Activated naive CD8-positive, alpha-beta T cell treated with anti-CD3 and anti-CD28 coated beads, Interleukin-2, amount 50 U/mL, for 24 hours (primary cell): ENCODE measurements around the gene CRLF2.
"Not testable (repeated sequence)": the region's sequence is repeated elsewhere in the genome, so short reads cannot be mapped to it uniquely, and the experiment has no call there.

Experiments used
- ATAC-seq: fragments of 150-1000 bp; cut with Tn5 transposase; one replicate; pipeline ENCODE4 v1.10.0; 2021
- DNase-seq: peaks from one replicate; pipeline ENCODE4 v3.0.0; 2021
- H3K27ac Mint-ChIP-seq: one replicate; pipeline ENCODE4 v1.8.0; 2021; ENCODE audit warnings: mild to moderate bottlenecking, mixed read lengths
- H3K27me3 Mint-ChIP-seq: one replicate; pipeline ENCODE4 v1.8.0; 2021; ENCODE audit warnings: mixed read lengths
- H3K36me3 Mint-ChIP-seq: one replicate; pipeline ENCODE4 v1.8.0; 2021; ENCODE audit warnings: low read depth, mixed read lengths
- H3K4me1 Mint-ChIP-seq: one replicate; pipeline ENCODE4 v1.8.0; 2021; ENCODE audit warnings: mixed read lengths
- H3K4me3 Mint-ChIP-seq: one replicate; pipeline ENCODE4 v1.8.0; 2021; ENCODE audit warnings: mild to moderate bottlenecking, moderate library complexity, mixed read lengths
- H3K9me3 Mint-ChIP-seq: one replicate; pipeline ENCODE4 v1.8.0; 2021; ENCODE audit warnings: mixed read lengths

Gene CRLF2, protein sequence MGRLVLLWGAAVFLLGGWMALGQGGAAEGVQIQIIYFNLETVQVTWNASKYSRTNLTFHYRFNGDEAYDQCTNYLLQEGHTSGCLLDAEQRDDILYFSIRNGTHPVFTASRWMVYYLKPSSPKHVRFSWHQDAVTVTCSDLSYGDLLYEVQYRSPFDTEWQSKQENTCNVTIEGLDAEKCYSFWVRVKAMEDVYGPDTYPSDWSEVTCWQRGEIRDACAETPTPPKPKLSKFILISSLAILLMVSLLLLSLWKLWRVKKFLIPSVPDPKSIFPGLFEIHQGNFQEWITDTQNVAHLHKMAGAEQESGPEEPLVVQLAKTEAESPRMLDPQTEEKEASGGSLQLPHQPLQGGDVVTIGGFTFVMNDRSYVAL

DNA sequence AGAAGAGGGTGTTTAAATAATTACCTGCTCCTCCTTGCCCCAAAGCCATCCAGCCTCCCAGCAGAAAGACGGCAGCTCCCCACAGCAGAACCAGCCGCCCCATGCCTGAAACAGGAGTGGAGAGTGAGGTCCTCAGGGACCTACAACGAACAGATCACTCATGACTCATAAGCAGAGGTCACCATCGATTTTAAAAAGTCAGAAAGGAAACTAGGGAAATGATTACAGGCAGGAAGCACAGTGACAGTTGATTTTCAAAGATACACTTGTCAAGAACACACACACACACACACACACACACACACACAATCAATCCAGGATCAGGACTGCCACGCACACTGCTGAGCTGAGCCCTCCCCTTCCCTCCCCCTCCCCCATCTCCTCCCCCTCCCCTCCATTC is at the start of gene CRLF2:
TSS of gene CRLF2 (minus strand) at position 118 of the 400 bp plus-strand sequence. CDS start at position 103, 15 bp downstream.
- peaks cover 33% of the 10 kb centered on the region for H3K4me1 Mint-ChIP-seq
- peak within 1 kb of the TSS; percentile 7 for H3K4me3 Mint-ChIP-seq
- H3K9me3 Mint-ChIP-seq: peaks cover 7% of the 10 kb centered on the region
- H3K27ac Mint-ChIP-seq: peak within 1 kb of the TSS; percentile 61
- ATAC-seq (peak; percentile 72), DNase-seq (peak; percentile 35)
- H3K27me3 Mint-ChIP-seq: peaks cover 42% of the 10 kb centered on the region
- H3K36me3 Mint-ChIP-seq: peaks cover 2% of the 10 kb centered on the region

DNA sequence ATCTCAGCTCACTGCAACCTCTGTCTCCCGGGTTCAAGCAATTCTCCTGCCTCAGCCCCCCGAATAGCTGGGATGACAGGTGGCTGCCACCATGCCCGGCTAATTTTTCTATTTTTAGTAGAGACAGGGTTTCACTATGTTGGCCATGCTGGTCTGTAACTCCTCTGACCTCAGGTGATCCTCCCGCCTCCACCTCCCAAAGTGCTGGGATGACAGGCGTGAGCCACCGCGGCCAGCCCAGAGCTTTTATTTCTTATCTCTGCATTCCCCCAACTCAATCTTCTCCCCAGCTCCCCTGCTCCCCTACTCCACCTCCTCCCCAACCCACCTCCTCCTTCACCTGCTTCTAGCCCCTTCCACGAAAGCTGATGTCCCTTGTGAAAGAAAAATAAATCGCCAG is 49.3 kb upstream of the CRLF2 start:
- H3K9me3 Mint-ChIP-seq: peaks cover 18% of the 10 kb centered on the region
- not testable (repeated sequence) for H3K27ac Mint-ChIP-seq, H3K27me3 Mint-ChIP-seq, ATAC-seq, H3K4me1 Mint-ChIP-seq, DNase-seq, H3K4me3 Mint-ChIP-seq, H3K36me3 Mint-ChIP-seq

DNA sequence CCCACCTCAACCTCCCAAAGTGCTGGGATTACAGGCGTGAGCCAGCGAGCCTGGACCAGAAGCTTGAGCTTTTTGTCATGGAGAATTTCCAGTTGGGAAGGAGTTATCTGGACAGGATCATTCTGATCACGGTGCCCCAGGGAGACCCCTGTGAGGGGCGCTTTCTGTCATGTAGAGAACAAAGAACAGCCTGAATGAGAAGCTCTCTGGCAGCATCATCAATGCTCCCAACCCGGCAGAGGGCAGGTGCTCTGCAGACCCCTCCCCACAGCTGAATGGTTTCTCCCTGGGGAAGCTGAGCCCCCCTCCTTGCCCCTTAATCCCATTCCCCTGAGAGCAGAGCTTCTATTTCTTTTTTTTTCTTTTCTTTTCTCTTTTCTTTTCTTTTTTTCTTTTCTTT is 48.8 kb upstream of the CRLF2 start:
- DNase-seq (no peak), ATAC-seq (no peak)
- Mint-ChIP-seq H3K27ac (no peak overlapping the region), H3K27me3 (no peaks in the 10 kb centered on the region), H3K9me3 (peaks cover 14% of the 10 kb centered on the region), H3K4me3 (no peak overlapping the region), H3K4me1 (no peaks in the 10 kb centered on the region), H3K36me3 (no peaks in the 10 kb centered on the region)

DNA sequence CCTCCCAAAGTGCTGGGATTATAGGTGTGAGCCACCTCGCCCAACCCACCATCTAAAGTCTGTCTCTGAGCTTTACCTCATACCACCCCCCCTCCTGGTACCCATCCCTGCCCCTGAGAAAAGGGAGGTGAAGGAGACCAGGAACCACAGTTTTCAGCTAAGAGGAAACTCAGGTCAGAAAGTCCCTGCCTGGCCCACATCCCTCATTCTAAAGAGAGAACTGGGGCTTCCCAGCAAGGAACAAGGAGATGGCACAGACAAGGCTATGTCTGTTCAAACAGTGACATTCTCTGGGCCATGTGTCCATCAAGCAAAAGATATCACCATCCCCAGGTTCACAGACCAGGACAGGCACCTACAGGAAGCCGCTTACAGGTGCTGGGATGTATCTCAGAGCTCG is 40.4 kb upstream of the CRLF2 start:
- Mint-ChIP-seq H3K4me1 (peaks cover 18% of the 10 kb centered on the region), H3K36me3 (no peaks in the 10 kb centered on the region), H3K4me3 (no peak overlapping the region), H3K27ac (peak overlapping the region; percentile 45), H3K27me3 (no peaks in the 10 kb centered on the region), H3K9me3 (no peaks in the 10 kb centered on the region)
- ATAC-seq (no peak), DNase-seq (no peak)

DNA sequence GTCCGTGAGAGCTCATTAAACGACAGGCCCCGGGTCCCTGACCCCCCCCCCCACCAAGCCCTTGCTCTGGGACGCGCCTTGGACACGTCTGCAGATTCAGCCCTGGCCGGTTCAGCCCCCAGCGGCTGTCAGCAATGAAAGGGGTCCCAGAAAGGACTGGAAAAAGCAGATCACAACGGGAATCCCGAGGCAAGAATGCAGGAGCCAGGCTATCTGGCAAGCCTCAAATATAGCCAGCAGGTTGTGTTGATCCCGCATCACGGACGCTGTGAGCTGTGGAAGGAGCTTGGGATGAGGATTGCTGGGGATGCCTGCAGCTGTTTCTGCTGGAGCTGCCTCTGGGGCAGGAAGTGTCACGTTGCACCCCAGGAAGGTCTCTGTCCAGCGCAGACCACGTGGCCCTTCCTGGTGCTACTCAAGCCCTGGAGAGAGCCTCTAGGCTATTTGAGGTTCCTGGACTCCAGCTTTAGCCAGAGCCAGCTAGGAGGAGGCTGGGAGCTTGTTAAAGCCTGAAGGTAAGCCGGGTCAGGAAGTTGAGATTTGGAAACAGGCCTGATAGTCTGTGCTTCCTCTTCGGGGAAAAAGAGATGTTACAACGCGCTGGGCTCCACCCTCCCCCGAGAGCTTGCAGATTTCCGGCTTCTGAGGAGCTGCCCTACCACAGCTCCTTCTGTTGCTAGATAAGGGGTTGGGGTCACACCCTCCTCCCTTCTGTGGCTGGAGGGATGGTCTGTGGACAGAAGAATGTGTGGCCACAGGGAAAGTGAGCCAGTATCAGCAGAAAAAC is 36.8 kb upstream of the CRLF2 start:
- Mint-ChIP-seq H3K36me3 (no peaks in the 10 kb centered on the region), H3K4me1 (peaks cover 30% of the 10 kb centered on the region), H3K9me3 (no peaks in the 10 kb centered on the region), H3K4me3 (peak overlapping the region; percentile 34), H3K27me3 (peaks cover 3% of the 10 kb centered on the region), H3K27ac (peak overlapping the region; percentile 46)
- ATAC-seq: peak; percentile 58
- peak; percentile 50 for DNase-seq

DNA sequence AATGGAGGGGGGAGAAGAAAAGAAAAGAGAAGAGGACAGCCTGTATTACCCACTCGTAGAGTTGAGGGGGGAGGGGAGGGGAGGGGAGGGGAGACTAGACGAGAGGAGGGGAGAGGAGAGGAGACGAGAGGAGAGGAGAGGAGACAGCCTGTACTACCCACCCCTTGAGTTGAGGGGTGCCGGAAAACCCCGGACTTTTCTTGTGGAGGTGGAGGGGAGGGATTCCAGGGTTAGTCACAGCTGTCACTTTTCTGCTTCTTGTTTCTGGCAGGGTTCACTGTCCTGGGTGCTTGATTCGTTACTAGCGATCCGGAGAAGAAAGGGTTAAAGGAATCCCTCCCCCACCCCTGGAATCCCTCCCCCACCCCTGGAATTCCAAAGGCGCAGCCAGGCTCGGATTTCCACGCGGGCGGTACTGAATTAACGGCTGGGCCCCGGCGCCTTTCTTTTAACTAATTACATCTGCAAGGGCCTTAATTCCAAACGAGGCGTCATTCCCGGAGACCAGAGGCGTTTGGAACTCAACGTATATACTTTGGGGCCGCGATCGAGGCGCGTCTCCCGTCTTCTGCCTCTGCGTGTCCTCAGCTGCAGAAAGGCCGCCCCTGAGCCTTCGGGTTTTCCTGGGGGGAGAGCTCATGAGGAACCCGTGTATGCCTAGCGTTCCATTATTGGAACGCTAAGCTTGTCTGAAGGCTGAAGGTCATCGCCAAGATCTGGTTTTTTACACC is 36.0 kb upstream of the CRLF2 start:
- DNase-seq: peak; percentile 44
- Mint-ChIP-seq H3K36me3 (no peaks in the 10 kb centered on the region), H3K4me1 (peaks cover 35% of the 10 kb centered on the region), H3K9me3 (no peaks in the 10 kb centered on the region), H3K27me3 (peaks cover 7% of the 10 kb centered on the region), H3K27ac (no peak overlapping the region), H3K4me3 (no peak overlapping the region)
- peak; percentile 55 for ATAC-seq

DNA sequence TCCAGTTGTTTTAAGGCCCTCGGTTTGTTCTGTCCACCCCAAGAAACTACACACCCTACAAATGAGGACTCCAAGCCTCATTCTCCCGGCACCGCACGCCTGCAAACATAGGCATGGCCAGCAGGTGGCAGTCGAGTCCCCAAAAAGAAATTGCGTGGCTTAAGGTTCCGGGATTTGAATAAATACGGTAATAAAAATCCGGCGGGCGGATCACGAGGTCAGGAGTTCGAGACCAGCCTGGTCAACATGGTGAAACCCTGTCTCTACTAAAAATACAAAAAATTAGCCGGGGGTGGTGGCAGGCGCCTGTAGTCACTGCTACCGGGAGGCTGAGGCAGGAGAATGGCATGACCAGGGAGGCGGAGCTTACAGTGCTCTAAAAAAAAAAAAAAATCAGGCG is 34.4 kb upstream of the CRLF2 start:
- Mint-ChIP-seq H3K27me3 (peaks cover 7% of the 10 kb centered on the region), H3K36me3 (no peaks in the 10 kb centered on the region), H3K9me3 (no peaks in the 10 kb centered on the region), H3K4me1 (peaks cover 45% of the 10 kb centered on the region), H3K27ac (peak overlapping the region; percentile 59), H3K4me3 (peak overlapping the region; percentile 54)
- ATAC-seq: peak; percentile 8
- peak; percentile 92 for DNase-seq

DNA sequence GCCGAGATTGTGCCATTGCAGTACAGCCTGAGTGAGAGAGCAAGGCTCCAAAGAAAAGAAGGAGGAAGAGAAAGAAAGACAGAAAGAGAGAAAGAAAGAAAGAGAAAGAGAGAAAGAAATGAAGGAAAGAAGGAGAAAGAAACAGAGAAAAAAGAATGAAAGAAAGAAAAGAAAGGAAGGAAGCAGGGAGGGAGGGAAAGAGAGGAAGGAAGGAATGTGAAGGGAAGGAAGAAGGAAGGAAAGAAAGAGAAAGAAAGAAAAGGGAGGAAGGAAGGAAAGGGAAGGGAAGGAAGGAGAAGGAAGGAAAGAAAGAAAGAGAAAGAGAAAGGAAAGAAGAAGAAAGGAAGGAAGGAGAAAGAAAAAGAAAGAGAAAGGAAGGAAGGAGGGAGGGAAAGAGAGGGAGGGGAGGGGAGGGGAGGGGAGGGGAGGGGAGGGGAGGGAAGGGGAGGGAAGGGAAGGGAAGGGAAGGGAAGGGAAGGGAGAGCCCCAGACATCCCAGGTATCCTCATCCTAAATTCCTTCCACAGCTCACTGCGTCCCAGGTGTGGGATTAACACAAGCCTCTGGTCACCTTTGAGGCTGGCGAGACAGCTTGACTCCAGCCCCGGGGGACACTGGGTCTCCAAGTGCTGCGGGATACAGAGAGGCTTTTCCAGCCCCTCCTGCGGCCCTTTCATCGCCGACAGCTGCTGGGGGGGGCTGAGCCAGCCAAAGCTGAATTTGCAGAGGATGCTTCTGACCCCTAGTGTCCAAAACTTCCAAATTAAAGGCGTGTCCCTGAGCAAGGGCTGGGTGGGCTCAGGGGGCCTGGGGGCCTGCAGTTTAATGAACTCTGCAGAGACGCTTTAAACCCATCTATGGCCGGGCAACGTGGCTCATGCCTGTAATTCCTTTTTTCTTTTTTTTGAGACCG is 32.0 kb upstream of the CRLF2 start:
- Mint-ChIP-seq H3K27me3 (peaks cover 9% of the 10 kb centered on the region), H3K9me3 (no peaks in the 10 kb centered on the region), H3K36me3 (no peaks in the 10 kb centered on the region), H3K4me3 (peak overlapping the region; percentile 15), H3K27ac (no peak overlapping the region), H3K4me1 (peaks cover 47% of the 10 kb centered on the region)
- ATAC-seq (no peak), DNase-seq (peak; percentile 31)

DNA sequence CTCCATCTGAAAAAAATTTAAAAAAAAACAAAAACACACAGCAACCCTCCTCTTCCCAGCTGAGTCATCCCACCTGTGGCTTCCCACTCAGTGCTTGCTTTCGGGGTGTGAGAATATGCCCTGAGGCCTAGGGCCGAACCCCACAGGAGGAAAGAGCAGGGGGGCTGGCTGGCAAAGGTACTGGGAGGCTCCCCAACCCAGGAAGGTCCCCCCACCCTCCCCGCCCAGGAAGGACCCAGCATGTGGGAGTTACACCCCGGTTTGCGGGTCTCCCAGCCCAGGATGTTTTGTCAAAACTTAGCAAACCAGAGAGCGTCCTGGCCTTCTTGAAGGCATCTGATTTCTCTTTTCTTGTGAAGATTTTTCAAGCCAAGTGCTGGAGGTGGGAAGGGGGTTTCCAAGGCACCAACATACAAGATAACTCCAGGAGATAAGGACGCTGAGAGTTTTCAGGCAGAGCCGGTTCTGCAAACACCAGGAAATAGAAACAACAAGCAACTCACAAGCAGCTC is 30.5 kb upstream of the CRLF2 start:
- peaks cover 36% of the 10 kb centered on the region for H3K4me1 Mint-ChIP-seq
- ATAC-seq (peak; percentile 72), DNase-seq (peak; percentile 45)
- H3K9me3 Mint-ChIP-seq: no peaks in the 10 kb centered on the region
- peaks cover 9% of the 10 kb centered on the region for H3K27me3 Mint-ChIP-seq
- no peaks in the 10 kb centered on the region for H3K36me3 Mint-ChIP-seq
- H3K4me3 Mint-ChIP-seq: no peak overlapping the region
- H3K27ac Mint-ChIP-seq: no peak overlapping the region

DNA sequence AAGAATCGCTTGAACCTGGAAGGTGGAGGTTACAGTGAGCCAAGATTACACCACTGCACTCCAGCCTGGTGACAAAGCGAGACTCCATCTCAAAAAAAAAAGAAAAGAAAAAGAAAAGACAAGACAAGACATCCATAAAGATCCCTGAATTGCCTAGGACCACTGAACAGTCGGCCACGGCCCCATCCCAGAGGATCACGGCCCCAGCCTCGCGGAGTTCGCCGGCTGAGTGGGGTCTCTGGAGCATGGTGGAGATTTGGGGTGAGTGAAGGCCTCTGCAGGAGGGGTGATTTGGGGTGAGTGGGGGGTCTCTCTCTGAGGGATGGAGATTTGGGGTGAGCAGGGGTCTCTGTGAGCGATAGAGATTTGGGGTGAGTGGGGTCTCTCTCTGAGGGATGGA is 28.1 kb upstream of the CRLF2 start:
- H3K4me3 Mint-ChIP-seq, DNase-seq, H3K27me3 Mint-ChIP-seq, H3K9me3 Mint-ChIP-seq, H3K27ac Mint-ChIP-seq, ATAC-seq, H3K36me3 Mint-ChIP-seq: not testable (repeated sequence)
- peaks cover 25% of the 10 kb centered on the region for H3K4me1 Mint-ChIP-seq

DNA sequence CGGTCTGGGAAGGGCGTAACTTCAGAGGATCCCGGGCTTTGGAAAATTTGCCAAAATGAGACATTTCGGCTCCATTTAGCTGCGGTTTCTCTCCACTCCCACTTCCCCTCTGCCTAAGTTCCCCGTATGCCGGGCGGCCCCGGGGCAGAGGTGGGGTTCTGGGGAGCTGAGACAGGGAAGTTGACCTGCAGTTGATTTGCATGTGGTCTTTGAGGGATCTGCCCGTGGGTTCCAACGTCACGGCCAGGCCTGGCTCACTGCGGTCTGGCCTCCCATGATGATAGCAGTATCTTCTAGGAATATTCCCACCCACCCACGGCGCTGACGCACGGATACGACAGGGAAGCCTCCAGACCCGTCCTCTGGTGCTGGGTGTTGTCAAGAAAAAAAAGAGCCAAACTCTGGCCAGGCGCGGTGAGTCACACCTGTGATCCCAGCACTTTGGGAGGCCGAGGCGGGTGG is 27.3 kb upstream of the CRLF2 start:
- Mint-ChIP-seq H3K4me1 (peaks cover 24% of the 10 kb centered on the region), H3K36me3 (no peaks in the 10 kb centered on the region), H3K9me3 (no peaks in the 10 kb centered on the region), H3K4me3 (no peak overlapping the region), H3K27ac (peak overlapping the region; percentile 63), H3K27me3 (peaks cover 8% of the 10 kb centered on the region)
- DNase-seq: peak; percentile 72
- peak; percentile 74 for ATAC-seq

DNA sequence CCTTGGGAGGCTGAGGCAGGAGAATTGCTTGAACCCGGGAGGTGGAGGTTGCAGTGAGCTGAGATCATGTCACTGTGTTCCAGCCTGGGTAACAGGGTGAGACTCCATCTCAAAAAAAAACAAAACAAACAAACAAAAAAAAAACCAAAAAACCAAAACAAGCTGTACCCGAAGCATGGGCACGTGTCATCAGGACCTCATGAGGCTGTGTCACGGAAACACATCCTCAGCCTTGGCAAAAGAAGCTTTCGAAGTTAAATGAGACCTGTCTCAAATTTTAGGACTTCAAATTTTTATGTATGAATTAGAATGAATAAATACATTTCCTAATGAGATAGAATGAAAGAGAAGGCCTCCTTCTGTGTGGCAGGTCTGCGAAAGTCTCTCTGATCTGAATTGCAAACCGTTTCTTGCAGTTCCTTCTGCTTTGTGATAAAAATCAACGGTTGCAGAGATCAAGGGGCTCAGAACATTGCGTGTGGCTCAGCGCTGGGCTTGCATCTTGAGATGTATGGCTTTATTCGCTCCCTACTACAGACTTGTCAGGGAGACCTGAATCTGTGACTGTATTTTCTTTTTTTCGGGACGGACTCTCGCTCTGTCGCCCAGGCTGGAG is 19.5 kb upstream of the CRLF2 start:
- DNase-seq: no peak
- peaks cover 4% of the 10 kb centered on the region for H3K27me3 Mint-ChIP-seq
- H3K4me3 Mint-ChIP-seq: no peak overlapping the region
- peak; percentile 43 for ATAC-seq
- no peaks in the 10 kb centered on the region for H3K36me3 Mint-ChIP-seq
- H3K27ac Mint-ChIP-seq: no peak overlapping the region
- H3K4me1 Mint-ChIP-seq: peaks cover 11% of the 10 kb centered on the region
- peaks cover 13% of the 10 kb centered on the region for H3K9me3 Mint-ChIP-seq

DNA sequence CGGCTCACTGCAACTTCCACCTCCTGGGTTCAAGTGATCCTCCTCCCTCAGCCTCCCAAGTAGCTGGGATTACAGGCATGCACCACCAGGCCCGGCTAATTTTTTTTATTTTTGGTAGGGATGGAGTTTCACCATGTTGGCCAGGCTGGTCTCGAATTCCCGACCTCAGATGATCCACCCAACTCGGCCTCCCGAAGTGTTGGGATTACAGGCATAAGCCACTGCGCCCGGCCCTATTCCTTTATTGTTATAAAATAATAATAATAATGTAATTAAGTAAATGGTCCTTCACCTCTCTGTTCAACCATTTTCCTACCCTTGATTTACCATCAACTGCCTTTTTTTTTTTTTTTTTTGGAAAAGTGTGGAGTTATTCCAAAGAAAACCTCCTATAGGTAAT is 15.7 kb upstream of the CRLF2 start:
- Mint-ChIP-seq H3K9me3 (peaks cover 31% of the 10 kb centered on the region), H3K4me1 (peaks cover 17% of the 10 kb centered on the region)
- not testable (repeated sequence) for H3K36me3 Mint-ChIP-seq, H3K27ac Mint-ChIP-seq, DNase-seq, H3K27me3 Mint-ChIP-seq, ATAC-seq, H3K4me3 Mint-ChIP-seq
